Mesendoderm (in vitro differentiated cells): Measurements from ENCODE around the gene RECK.
A peak's percentile ranks its signal among the peaks of the same experiment; 100 is the strongest.

Experiments
- DNase-seq: peaks from one replicate; pipeline ENCODE4 v3.0.0; 2013
- H2AK5ac ChIP-seq: 2 replicates; pipeline ENCODE4 v1.6.1; 2013; ENCODE audit warnings: low read length, inconsistent platforms
- H2BK120ac ChIP-seq: 2 replicates; pipeline ENCODE4 v1.6.1; 2013; ENCODE audit warnings: low read depth, mild to moderate bottlenecking, low read length, moderate library complexity, mixed read lengths
- H2BK15ac ChIP-seq: replicated peaks from 2 replicates; pipeline ENCODE4 v1.6.1; 2013; ENCODE audit warnings: low read depth, mild to moderate bottlenecking, moderate library complexity
- H2BK5ac ChIP-seq: 2 replicates; pipeline ENCODE4 v1.6.1; 2013; ENCODE audit warnings: low read length, inconsistent platforms
- H3K18ac ChIP-seq: 2 replicates; pipeline ENCODE4 v1.6.1; 2013; ENCODE audit warnings: mild to moderate bottlenecking, low read length, mixed read lengths
- H3K23ac ChIP-seq: one replicate; pipeline ENCODE4 v1.6.1; 2013; ENCODE audit warnings: low read length
- H3K27ac ChIP-seq: 2 replicates; pipeline ENCODE4 v1.5.1; 2013; ENCODE audit warnings: low read depth, mild to moderate bottlenecking, inconsistent platforms, low read length, moderate library complexity
- H3K27me3 ChIP-seq: 2 replicates; pipeline ENCODE4 v1.6.1; 2013; ENCODE audit warnings: low read length, control low read depth, mild to moderate bottlenecking, inconsistent platforms; ENCODE audit not compliant: insufficient read depth, poor library complexity
- H3K36me3 ChIP-seq: 2 replicates; pipeline ENCODE4 v1.6.1; 2013; ENCODE audit warnings: low read length, inconsistent platforms; ENCODE audit not compliant: control insufficient read depth, insufficient read depth
- H3K4ac ChIP-seq: one replicate; pipeline ENCODE4 v1.6.1; 2013; ENCODE audit warnings: low read depth, mild to moderate bottlenecking, low read length, moderate library complexity
- H3K4me1 ChIP-seq: 2 replicates; pipeline ENCODE4 v1.6.1; 2013; ENCODE audit warnings: low read depth, low read length, inconsistent platforms; ENCODE audit not compliant: control insufficient read depth
- H3K4me2 ChIP-seq: 2 replicates; pipeline ENCODE4 v1.6.1; 2013; ENCODE audit warnings: low read length
- H3K4me3 ChIP-seq: 2 replicates; pipeline ENCODE4 v1.5.1; 2013; ENCODE audit warnings: mild to moderate bottlenecking, low read length
- H3K56ac ChIP-seq: one replicate; pipeline ENCODE4 v1.6.1; 2013; ENCODE audit warnings: low read length
- H3K79me1 ChIP-seq: 2 replicates; pipeline ENCODE4 v1.6.1; 2013; ENCODE audit warnings: low read length, inconsistent platforms
- H3K79me2 ChIP-seq: 2 replicates; pipeline ENCODE4 v1.6.1; 2013; ENCODE audit warnings: mild to moderate bottlenecking, low read length; ENCODE audit not compliant: control insufficient read depth, insufficient read depth
- H3K9ac ChIP-seq: 2 replicates; pipeline ENCODE4 v1.6.1; 2013; ENCODE audit warnings: low read length, inconsistent platforms
- H4K5ac ChIP-seq: one replicate; pipeline ENCODE4 v1.6.1; 2013; ENCODE audit warnings: low read length
- H4K8ac ChIP-seq: one replicate; pipeline ENCODE4 v1.6.1; 2013; ENCODE audit warnings: low read depth, mild to moderate bottlenecking, control low read depth, low read length, moderate library complexity
- WGBS: extraction: QIAGEN DNeasy Blood & Tissue Kit; methylation state at CpG from one replicate; pipeline ENCODE4 v1.1.7; 2013; ENCODE audit warnings: low lambda C conversion rate, missing lambda C conversion rate; ENCODE audit not compliant: insufficient coverage; ENCODE audit errors: extremely low coverage; 5-methylcytosine and 5-hydroxymethylcytosine counted together

RECK gene

DNA sequence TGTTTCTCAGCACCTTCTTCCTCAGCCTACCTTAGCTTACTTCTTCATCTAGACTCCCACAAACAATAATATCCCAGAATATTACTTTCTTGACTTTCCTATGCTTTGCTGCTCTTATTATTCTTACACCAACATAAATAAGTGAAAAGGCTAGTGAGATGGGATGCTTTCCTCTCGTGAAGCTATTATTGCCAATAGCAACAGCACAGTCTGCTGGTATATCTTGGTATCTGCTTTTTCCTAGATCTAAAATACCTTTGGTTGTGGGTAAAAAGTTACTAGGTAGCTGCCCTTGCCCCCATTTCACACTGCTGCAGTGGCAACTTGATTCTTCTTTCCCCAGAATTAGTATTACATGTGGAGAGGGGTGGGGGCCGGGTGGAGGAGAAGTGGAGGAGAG, 73.7 kb downstream of the RECK start:
- no peaks in the 10 kb centered on the region for H3K27me3 ChIP-seq
- no peak overlapping the region for H2BK15ac ChIP-seq
- H2BK120ac ChIP-seq, result no peak overlapping the region
- H3K18ac ChIP-seq, result no peak overlapping the region
- DNase-seq, result peak; percentile 25
- no peak overlapping the region for H3K4ac ChIP-seq
- no peak overlapping the region for H3K9ac ChIP-seq
- no peak overlapping the region for H2BK5ac ChIP-seq
- no peaks in the 10 kb centered on the region for H3K36me3 ChIP-seq
- H3K4me2 ChIP-seq, result no peak overlapping the region
- H2AK5ac ChIP-seq, result no peak overlapping the region
- no CpG with 5 or more reads among the region's 2 CpGs for WGBS
- no peak overlapping the region for H4K5ac ChIP-seq
- no peaks in the 10 kb centered on the region for H3K4me1 ChIP-seq
- H4K8ac ChIP-seq, result no peak overlapping the region
- H3K4me3 ChIP-seq, result no peak overlapping the region
- H3K27ac ChIP-seq, result no peak overlapping the region
- no peaks in the 10 kb centered on the region for H3K79me1 ChIP-seq
- H3K56ac ChIP-seq, result no peak overlapping the region
- H3K23ac ChIP-seq, result no peak overlapping the region
- H3K79me2 ChIP-seq, result no peaks in the 10 kb centered on the region

- Histone ChIP-seq H3K79me2 (no peaks in the 10 kb centered on the region), H4K5ac (no peak overlapping the region), H3K36me3 (no peaks in the 10 kb centered on the region), H3K23ac (no peak overlapping the region), H2BK120ac (no peak overlapping the region), H3K4ac (no peak overlapping the region), H3K4me3 (no peak overlapping the region), H3K9ac (no peak overlapping the region), H3K18ac (no peak overlapping the region), H3K4me2 (no peak overlapping the region), H2AK5ac (no peak overlapping the region), H2BK5ac (no peak overlapping the region), H3K27ac (no peak overlapping the region), H4K8ac (no peak overlapping the region), H3K79me1 (no peaks in the 10 kb centered on the region), H3K4me1 (peaks cover 2% of the 10 kb centered on the region), H3K27me3 (no peaks in the 10 kb centered on the region), H3K56ac (no peak overlapping the region), H2BK15ac (no peak overlapping the region)
- peak; percentile 18 for DNase-seq
- no CpG with 5 or more reads among the region's 3 CpGs for WGBS
Measured at GRCh38 chr9:36112516-36112915, 75.8 kb downstream of the RECK start.

DNA sequence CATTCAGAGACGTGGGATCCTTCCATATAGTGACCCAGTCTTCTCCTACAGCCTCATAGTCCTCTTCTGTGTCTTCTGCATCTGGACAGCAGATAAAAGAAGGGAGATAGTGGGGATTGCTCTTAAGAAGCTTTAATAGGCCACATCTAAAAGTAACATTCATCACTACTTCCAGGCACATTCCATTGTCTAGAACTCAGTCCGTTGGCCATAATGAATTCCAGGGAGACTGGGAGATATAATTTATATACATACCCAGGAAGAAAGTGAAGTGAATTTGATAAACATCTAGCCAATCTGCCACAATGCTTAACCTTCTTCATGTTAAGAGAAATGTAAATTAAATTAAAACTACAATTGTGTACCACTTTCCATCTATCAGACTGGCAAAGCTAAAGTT, 77.3 kb downstream of the RECK start:
- H2BK5ac ChIP-seq, result no peak overlapping the region
- H4K8ac ChIP-seq, result no peak overlapping the region
- H3K27me3 ChIP-seq, result no peaks in the 10 kb centered on the region
- H3K79me1 ChIP-seq, result no peaks in the 10 kb centered on the region
- H3K4me1 ChIP-seq, result peaks cover 10% of the 10 kb centered on the region
- WGBS, result no CpG with 5 or more reads among the region's 2 CpGs
- H3K79me2 ChIP-seq, result no peaks in the 10 kb centered on the region
- no peak overlapping the region for H3K9ac ChIP-seq
- no peak overlapping the region for H3K4me3 ChIP-seq
- no peak overlapping the region for H3K56ac ChIP-seq
- no peak overlapping the region for H3K4me2 ChIP-seq
- no peak overlapping the region for H3K27ac ChIP-seq
- no peaks in the 10 kb centered on the region for H3K36me3 ChIP-seq
- H3K4ac ChIP-seq, result no peak overlapping the region
- H4K5ac ChIP-seq, result no peak overlapping the region
- no peak overlapping the region for H3K23ac ChIP-seq
- H3K18ac ChIP-seq, result no peak overlapping the region
- H2BK120ac ChIP-seq, result no peak overlapping the region
- DNase-seq, result no peak
- H2BK15ac ChIP-seq, result no peak overlapping the region
- H2AK5ac ChIP-seq, result no peak overlapping the region

DNA sequence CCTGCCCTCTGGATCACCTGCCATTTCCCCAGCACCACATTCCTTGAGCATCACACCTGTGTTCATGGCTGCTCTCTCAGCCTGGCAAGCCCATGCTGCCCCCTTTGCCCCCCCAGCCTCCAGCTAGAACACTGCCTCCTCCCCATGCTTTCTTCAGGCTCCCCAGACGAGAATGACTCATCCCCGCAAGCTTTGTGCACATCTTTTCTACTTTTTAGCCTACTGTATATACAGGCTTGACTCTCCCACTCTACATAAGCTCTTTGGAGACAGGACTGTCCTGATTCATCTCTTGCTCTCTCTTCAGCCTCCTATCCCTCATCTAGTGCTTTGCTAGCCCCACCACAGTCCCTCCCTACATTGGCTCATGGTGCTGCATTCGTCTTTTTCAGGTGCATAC, 79.9 kb downstream of the RECK start:
- Histone ChIP-seq H3K27me3 (no peaks in the 10 kb centered on the region), H3K4me3 (no peak overlapping the region), H3K4me1 (peaks cover 12% of the 10 kb centered on the region), H3K27ac (no peak overlapping the region), H3K23ac (no peak overlapping the region), H3K4me2 (no peak overlapping the region), H3K36me3 (no peaks in the 10 kb centered on the region), H3K18ac (no peak overlapping the region), H2AK5ac (peak overlapping the region; percentile 38), H3K9ac (no peak overlapping the region), H3K4ac (no peak overlapping the region), H3K56ac (peak overlapping the region; percentile 18), H3K79me2 (no peaks in the 10 kb centered on the region), H2BK5ac (peak overlapping the region; percentile 10), H3K79me1 (no peaks in the 10 kb centered on the region), H2BK15ac (no peak overlapping the region), H2BK120ac (no peak overlapping the region), H4K5ac (no peak overlapping the region), H4K8ac (no peak overlapping the region)
- no peak for DNase-seq
- WGBS, result no CpG with 5 or more reads among the region's 3 CpGs

GRCh38 chr9:36118201-36118600, 81.5 kb downstream of the RECK start:
- H3K23ac ChIP-seq, result no peak overlapping the region
- H3K79me1 ChIP-seq, result no peaks in the 10 kb centered on the region
- no peak overlapping the region for H4K5ac ChIP-seq
- H3K79me2 ChIP-seq, result no peaks in the 10 kb centered on the region
- no peak overlapping the region for H2AK5ac ChIP-seq
- WGBS, result no CpG with 5 or more reads among the region's 2 CpGs
- no peaks in the 10 kb centered on the region for H3K36me3 ChIP-seq
- no peak overlapping the region for H3K4ac ChIP-seq
- no peak overlapping the region for H3K4me3 ChIP-seq
- H3K4me1 ChIP-seq, result peaks cover 12% of the 10 kb centered on the region
- H2BK15ac ChIP-seq, result no peak overlapping the region
- peak overlapping the region; percentile 72 for H2BK5ac ChIP-seq
- peak overlapping the region; percentile 75 for H3K27ac ChIP-seq
- peak; percentile 91 for DNase-seq
- H2BK120ac ChIP-seq, result no peak overlapping the region
- H3K4me2 ChIP-seq, result no peak overlapping the region
- H3K9ac ChIP-seq, result peak overlapping the region; percentile 24
- no peak overlapping the region for H3K56ac ChIP-seq
- no peak overlapping the region for H3K18ac ChIP-seq
- H4K8ac ChIP-seq, result no peak overlapping the region
- H3K27me3 ChIP-seq, result no peaks in the 10 kb centered on the region

GRCh38 chr9:36118706-36119105, 82.0 kb downstream of the RECK start:
- Histone ChIP-seq H2BK15ac (no peak overlapping the region), H3K9ac (peak overlapping the region; percentile 23), H2AK5ac (peak overlapping the region; percentile 40), H3K18ac (no peak overlapping the region), H3K27me3 (no peaks in the 10 kb centered on the region), H3K4me3 (no peak overlapping the region), H3K36me3 (no peaks in the 10 kb centered on the region), H3K79me1 (no peaks in the 10 kb centered on the region), H3K56ac (peak overlapping the region; percentile 75), H3K27ac (peak overlapping the region; percentile 75), H3K23ac (peak overlapping the region; percentile 83), H3K4ac (peak overlapping the region; percentile 58), H3K79me2 (no peaks in the 10 kb centered on the region), H2BK5ac (peak overlapping the region; percentile 87), H4K8ac (no peak overlapping the region), H3K4me1 (peaks cover 12% of the 10 kb centered on the region), H2BK120ac (no peak overlapping the region), H3K4me2 (no peak overlapping the region), H4K5ac (no peak overlapping the region)
- DNase-seq, result peak; percentile 39
- WGBS, result no CpG with 5 or more reads among the region's 15 CpGs
